ENCODE results near the gene TOB2. TPM values are rescaled to one million over a fixed set of nuclear protein-coding genes. Genes with fewer than 3 reads are reported as not detected.
"Not testable (repeated sequence)": the region's sequence is repeated elsewhere in the genome, so short reads cannot be mapped to it uniquely, and the experiment has no call there.

TOB2 gene
- total RNA-seq, 1 donor = 29.0 TPM

DNA sequence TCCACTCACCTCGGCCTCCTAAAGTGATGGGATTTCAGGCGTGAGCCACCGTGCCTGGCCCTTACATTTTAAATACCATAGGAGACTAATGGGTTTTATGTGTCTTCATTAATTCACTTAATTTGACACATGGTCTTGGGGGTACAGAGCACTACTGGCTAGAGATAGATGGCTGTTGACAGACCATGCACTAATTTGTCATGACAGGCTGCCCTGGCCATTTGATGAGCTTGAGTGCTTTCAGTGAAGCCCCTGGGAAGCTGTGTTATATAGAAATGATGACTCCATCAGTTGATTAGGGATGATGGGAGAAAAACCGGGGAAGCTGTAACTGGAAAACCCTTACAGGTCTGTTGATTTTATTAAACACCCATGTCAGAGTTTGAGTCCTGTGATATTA, 15.3 kb upstream of the TOB2 start:
- no peaks in the 10 kb centered on the region for H4K20me1 ChIP-seq (ENCODE audit: insufficient read depth, low read length)
- no peak overlapping the region for H3K4me2 ChIP-seq (ENCODE audit: insufficient read depth, low read length)
- DNase-seq (ENCODE audit: insufficient read length, low spot score, missing footprints) = no peak
- H3K27ac ChIP-seq (ENCODE audit: low read depth, low read length) = no peak overlapping the region
- H3K9me3 ChIP-seq (ENCODE audit: low read depth, low read length) = no peaks in the 10 kb centered on the region
- no peaks in the 10 kb centered on the region for H3K27me3 ChIP-seq (ENCODE audit: insufficient read depth, low read length)
- H2AFZ ChIP-seq (ENCODE audit: low read length) = no peak overlapping the region
- peaks cover 32% of the 10 kb centered on the region for H3K79me2 ChIP-seq (ENCODE audit: insufficient read depth, low read length)
- TF ChIP-seq, protein P1, sequence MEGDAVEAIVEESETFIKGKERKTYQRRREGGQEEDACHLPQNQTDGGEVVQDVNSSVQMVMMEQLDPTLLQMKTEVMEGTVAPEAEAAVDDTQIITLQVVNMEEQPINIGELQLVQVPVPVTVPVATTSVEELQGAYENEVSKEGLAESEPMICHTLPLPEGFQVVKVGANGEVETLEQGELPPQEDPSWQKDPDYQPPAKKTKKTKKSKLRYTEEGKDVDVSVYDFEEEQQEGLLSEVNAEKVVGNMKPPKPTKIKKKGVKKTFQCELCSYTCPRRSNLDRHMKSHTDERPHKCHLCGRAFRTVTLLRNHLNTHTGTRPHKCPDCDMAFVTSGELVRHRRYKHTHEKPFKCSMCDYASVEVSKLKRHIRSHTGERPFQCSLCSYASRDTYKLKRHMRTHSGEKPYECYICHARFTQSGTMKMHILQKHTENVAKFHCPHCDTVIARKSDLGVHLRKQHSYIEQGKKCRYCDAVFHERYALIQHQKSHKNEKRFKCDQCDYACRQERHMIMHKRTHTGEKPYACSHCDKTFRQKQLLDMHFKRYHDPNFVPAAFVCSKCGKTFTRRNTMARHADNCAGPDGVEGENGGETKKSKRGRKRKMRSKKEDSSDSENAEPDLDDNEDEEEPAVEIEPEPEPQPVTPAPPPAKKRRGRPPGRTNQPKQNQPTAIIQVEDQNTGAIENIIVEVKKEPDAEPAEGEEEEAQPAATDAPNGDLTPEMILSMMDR (IDR thresholded peaks at IDR 0.05; ENCODE audit: extremely low read depth, low read depth, low read length) = no peak
- H3K4me1 ChIP-seq (ENCODE audit: insufficient read depth, low read length) = no peaks in the 10 kb centered on the region
- peaks cover 63% of the 10 kb centered on the region for H3K36me3 ChIP-seq (ENCODE audit: insufficient read depth, low read length)
- H3K4me3 ChIP-seq (ENCODE audit: insufficient read depth, low read length) = no peak overlapping the region

DNA sequence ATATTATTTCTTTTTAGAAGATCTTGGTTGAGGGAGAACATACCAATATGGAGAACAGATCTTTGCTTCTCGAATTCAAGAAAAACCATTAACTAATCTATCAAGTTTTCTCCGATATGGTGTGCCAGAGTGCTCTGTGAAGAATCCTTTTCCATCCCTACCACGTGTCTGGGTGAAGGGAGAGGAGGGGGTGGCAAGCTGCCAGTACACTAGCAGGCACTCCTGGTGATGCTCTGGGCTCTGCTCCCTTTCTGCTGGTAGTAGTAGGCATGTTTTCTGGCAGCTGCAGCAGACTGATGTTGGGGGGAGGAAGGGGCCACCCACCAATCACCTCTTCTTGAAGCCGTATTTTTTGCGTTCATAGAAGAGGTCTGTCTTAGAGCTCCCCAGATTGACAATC, 13.5 kb upstream of the TOB2 start:
- not testable (repeated sequence) for H3K4me3 ChIP-seq (ENCODE audit: insufficient read depth, low read length); H2AFZ ChIP-seq (ENCODE audit: low read length); H4K20me1 ChIP-seq (ENCODE audit: insufficient read depth, low read length); H3K27ac ChIP-seq (ENCODE audit: low read depth, low read length); DNase-seq (ENCODE audit: insufficient read length, low spot score, missing footprints); H3K4me1 ChIP-seq (ENCODE audit: insufficient read depth, low read length); H3K9me3 ChIP-seq (ENCODE audit: low read depth, low read length); H3K4me2 ChIP-seq (ENCODE audit: insufficient read depth, low read length); H3K27me3 ChIP-seq (ENCODE audit: insufficient read depth, low read length)
- Histone ChIP-seq H3K79me2 (ENCODE audit: insufficient read depth, low read length) (peaks cover 17% of the 10 kb centered on the region), H3K36me3 (ENCODE audit: insufficient read depth, low read length) (peaks cover 47% of the 10 kb centered on the region)

DNA sequence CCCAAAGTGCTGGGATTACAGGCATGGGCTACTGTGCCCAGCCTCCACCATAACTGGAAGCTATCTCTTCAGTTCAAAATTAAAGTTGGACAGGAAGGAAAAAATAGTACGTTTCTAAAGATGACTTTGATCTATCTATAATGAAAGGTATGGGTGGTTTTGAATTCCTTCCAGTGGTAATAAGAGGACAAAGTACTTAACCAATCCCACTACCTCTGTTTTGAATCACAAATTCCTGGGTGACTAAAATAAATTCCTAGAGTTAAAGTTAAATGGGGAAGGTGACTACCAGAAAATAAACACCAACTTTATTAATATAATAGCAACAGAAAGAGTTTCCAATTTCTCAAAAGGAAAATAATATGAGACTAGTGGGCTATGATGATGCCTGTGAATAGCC, 12.8 kb upstream of the TOB2 start:
- no peak overlapping the region for H3K4me3 ChIP-seq (ENCODE audit: insufficient read depth, low read length)
- no peaks in the 10 kb centered on the region for H3K27me3 ChIP-seq (ENCODE audit: insufficient read depth, low read length)
- no peak overlapping the region for H2AFZ ChIP-seq (ENCODE audit: low read length)
- H4K20me1 ChIP-seq (ENCODE audit: insufficient read depth, low read length) = no peaks in the 10 kb centered on the region
- peaks cover 13% of the 10 kb centered on the region for H3K79me2 ChIP-seq (ENCODE audit: insufficient read depth, low read length)
- no peak overlapping the region for H3K4me2 ChIP-seq (ENCODE audit: insufficient read depth, low read length)
- DNase-seq (ENCODE audit: insufficient read length, low spot score, missing footprints) = no peak
- H3K4me1 ChIP-seq (ENCODE audit: insufficient read depth, low read length) = no peaks in the 10 kb centered on the region
- H3K27ac ChIP-seq (ENCODE audit: low read depth, low read length) = no peak overlapping the region
- no peaks in the 10 kb centered on the region for H3K9me3 ChIP-seq (ENCODE audit: low read depth, low read length)
- peaks cover 40% of the 10 kb centered on the region for H3K36me3 ChIP-seq (ENCODE audit: insufficient read depth, low read length)
- TF ChIP-seq, protein P1 (IDR thresholded peaks at IDR 0.05; ENCODE audit: extremely low read depth, low read depth, low read length) = no peak

DNA sequence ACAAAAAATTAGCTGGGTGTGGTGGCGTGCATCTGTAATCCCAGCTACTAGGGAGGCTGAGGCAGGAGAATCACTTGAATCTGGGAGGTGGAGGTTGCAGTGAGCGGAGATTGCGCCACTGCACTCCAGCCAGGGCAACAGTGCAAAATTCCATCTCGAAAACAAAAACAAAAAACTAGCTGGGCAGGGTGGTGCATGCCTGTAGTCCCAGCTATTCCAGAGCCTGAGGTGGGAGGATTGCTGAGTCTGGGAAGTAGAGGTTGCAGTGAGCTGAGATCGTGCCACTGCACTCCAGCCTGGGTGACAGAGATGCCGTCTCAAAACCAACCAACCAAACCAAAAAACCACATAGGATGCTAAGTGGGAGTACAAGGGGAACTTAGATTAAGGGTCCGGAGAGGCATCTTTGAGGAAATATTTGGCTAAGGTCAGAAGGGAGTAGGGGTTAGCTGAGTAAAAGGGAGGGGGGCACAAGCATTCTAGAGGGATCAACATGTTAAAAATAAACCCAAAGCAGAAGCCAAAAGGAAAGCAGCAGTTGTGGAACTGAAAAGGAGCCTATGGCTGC, 11.6 kb upstream of the TOB2 start:
- Histone ChIP-seq H3K4me1 (ENCODE audit: insufficient read depth, low read length) (no peaks in the 10 kb centered on the region), H3K27ac (ENCODE audit: low read depth, low read length) (no peak overlapping the region), H3K27me3 (ENCODE audit: insufficient read depth, low read length) (no peaks in the 10 kb centered on the region), H3K36me3 (ENCODE audit: insufficient read depth, low read length) (peaks cover 30% of the 10 kb centered on the region), H3K79me2 (ENCODE audit: insufficient read depth, low read length) (peaks cover 5% of the 10 kb centered on the region), H2AFZ (ENCODE audit: low read length) (no peak overlapping the region), H3K9me3 (ENCODE audit: low read depth, low read length) (no peaks in the 10 kb centered on the region), H4K20me1 (ENCODE audit: insufficient read depth, low read length) (no peaks in the 10 kb centered on the region), H3K4me2 (ENCODE audit: insufficient read depth, low read length) (no peak overlapping the region), H3K4me3 (ENCODE audit: insufficient read depth, low read length) (no peak overlapping the region)
- TF ChIP-seq, protein P1 (IDR thresholded peaks at IDR 0.05; ENCODE audit: extremely low read depth, low read depth, low read length) = no peak
- DNase-seq (ENCODE audit: insufficient read length, low spot score, missing footprints) = no peak
